RWPE1 (cell line): ENCODE data around the gene DMTF1.
A peak's percentile ranks its signal among the peaks of the same experiment; 100 is the strongest.

Experiments used
- CTCF ChIA-PET: fragments of 350-600 bp; sonication (Branson Sonifier 250); formaldehyde crosslinking; extraction: SDS; loops from one replicate; lab custom pipeline; 2021; lab: Yijun Ruan, JAX
- POLR2A ChIA-PET: fragments of 400-600 bp; formaldehyde crosslinking; extraction: SDS; loops from one replicate; lab custom pipeline; 2020; ENCODE audit warnings: antibody characterized with exemption; ENCODE audit not compliant: low non-redundant PET; lab: Yijun Ruan, JAX
- DNase-seq: peaks from one replicate; pipeline ENCODE4 v3.0.0; 2012; ENCODE audit warnings: low spot score
- H3K27ac ChIP-seq: fragments of 450-650 bp; 2 replicates; pipeline ENCODE4 v1.5.1; 2017
- CTCF ChIP-seq: fragments of 450-650 bp; conservative IDR thresholded peaks from 2 replicates; pipeline ENCODE4 v1.5.1; 2017; ENCODE audit warnings: low read depth, mild to moderate bottlenecking

Gene DMTF1

DNA sequence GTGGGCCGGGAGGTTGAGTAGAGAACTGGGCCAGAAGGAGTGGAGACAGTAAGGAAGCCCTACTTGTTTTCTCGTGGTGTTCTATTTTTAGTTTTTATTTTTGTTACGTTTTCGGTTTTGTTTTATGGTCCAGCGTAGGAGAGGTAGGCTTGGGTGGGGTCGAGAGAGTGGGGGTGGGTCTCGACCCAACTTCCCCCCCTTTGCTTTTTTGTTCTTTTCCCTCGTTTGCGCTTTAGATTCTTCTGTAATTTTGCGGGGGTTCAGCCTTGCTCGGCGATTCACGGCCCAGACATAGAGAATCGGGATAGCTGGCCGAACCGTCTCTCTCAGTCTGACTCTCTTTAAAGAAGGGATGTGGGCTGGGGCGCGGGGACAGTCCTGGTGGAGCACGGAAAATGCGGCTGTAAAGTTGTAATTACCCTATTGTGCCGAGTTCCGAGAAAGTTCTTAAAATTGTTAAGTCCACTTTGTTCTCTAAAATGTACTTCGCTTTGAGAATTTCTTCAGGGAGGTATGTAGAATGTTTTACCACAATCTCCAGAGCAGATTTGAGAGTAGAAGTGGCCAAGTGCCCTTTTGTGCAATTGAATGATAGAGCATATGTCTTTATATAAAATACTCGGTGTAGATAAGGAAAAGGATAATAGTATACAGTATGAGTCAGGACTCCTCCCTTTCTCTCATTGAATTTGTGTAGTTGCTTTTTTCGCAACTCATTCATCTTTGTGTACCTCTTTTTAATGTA is 816 bp downstream of the DMTF1 start:
- ChIA-PET CTCF (interaction anchor here (0.7 to 1.1 kb wide), 2 partner anchors 18 to 22 kb away, joined by 3 to 4 read pairs; no protein-coding TSS in a partner anchor), POLR2A (interaction anchor here (0.9 to 1.6 kb wide), 3 partner anchors 66 to 72 kb away, joined by 4 to 6 read pairs (median 5); partner anchors contain the start of gene TMEM243)
- peak overlapping the region; percentile 100 for H3K27ac ChIP-seq
- peak; percentile 22 for DNase-seq
- TF ChIP-seq CTCF, result no peak

GRCh38 chr7:87154166-87154565 is 1.9 kb downstream of the DMTF1 start:
- ChIA-PET CTCF (interaction anchor here (0.6 kb wide), 2 partner anchors 11 to 207 kb away, joined by 4 to 7 read pairs; no protein-coding TSS in a partner anchor), POLR2A (interaction anchor here (0.5 kb wide), 1 partner anchor 243 kb away, joined by 4 read pairs; no protein-coding TSS in a partner anchor)
- DNase-seq, result no peak
- H3K27ac ChIP-seq, result no peak overlapping the region
- TF ChIP-seq CTCF, result no peak

- DNase-seq, result no peak
- H3K27ac ChIP-seq, result no peak overlapping the region
- CTCF ChIA-PET, result interaction anchor here (0.6 to 1.1 kb wide), 2 partner anchors 12 to 65 kb away, joined by 4 to 7 read pairs; partner anchors contain the start of gene TMEM243
- POLR2A ChIA-PET, result no interaction called here
- no peak for TF ChIP-seq CTCF
These were observed 2.3 kb downstream of the DMTF1 start for GRCh38 chr7:87154569-87154968.

- CTCF ChIA-PET, result interaction anchor here (0.6 kb wide), 1 partner anchor 1065 kb away, joined by 3 read pairs; no protein-coding TSS in a partner anchor
- DNase-seq, result no peak
- POLR2A ChIA-PET, result no interaction called here
- no peak for TF ChIP-seq CTCF
- H3K27ac ChIP-seq, result no peak overlapping the region
These were observed 3.5 kb downstream of the DMTF1 start for GRCh38 chr7:87155788-87156187.

DNA sequence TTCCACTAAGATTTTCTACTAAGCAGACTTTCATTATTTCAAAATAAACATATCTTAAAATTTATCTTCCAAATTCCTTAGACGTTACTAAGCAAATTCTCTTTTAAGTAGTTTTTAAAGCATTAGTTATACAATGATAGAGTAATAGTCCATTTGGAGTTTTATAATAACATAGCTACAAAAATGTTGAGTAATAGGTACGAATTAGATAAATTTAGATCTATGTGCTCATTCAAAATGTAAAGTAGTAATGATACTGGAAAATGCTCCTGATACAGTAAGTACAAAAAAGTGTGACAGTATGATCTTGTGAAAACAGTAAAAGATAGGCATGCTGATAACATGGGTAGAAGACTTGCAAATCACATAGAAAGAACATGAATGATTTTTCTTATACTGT is 4.5 kb downstream of the DMTF1 start:
- ChIA-PET CTCF (interaction anchor here (1.0 kb wide), 2 partner anchors 8 to 66 kb away, joined by 3 to 4 read pairs; no protein-coding TSS in a partner anchor), POLR2A (no interaction called here)
- no peak for DNase-seq
- TF ChIP-seq CTCF, result no peak
- H3K27ac ChIP-seq, result no peak overlapping the region

DNA sequence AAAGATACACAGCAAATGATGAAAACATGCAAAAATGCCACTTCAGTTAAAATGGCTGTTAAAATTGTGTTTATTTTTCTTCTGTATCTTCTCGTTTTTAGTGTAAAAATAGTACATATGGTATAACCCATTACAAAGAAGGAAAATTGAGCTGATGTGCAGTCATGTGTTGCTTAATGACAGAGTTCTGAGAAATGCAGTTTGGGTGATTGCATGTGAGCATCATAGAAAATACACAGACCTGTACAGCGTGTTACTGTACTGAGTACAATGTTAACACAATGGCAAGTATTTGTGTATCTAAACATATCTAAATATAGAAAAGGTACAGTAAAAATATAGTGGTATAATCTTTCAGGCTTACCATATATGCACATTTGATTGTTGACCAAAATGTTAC is 7.3 kb downstream of the DMTF1 start:
- H3K27ac ChIP-seq, result no peak overlapping the region
- CTCF ChIA-PET, result no interaction called here
- no peak for DNase-seq
- TF ChIP-seq CTCF, result no peak
- POLR2A ChIA-PET, result no interaction called here
